GM23248 (cell line): ENCODE data around the gene BTG1. TPM values are rescaled to one million over a fixed set of nuclear protein-coding genes. Genes with fewer than 3 reads are reported as not detected.

Experiments used
- DNase-seq: peaks from one replicate; pipeline ENCODE4 v3.0.0-alpha.2; 2015
- H2AFZ ChIP-seq: fragments of 200-600 bp; sonication (generic); 2 replicates; pipeline ENCODE4 v1.6.1; 2016; ENCODE audit warnings: antibody characterized with exemption
- H3F3A ChIP-seq: fragments of 200-600 bp; sonication (generic); 2 replicates; pipeline ENCODE4 v1.6.1; 2016; ENCODE audit warnings: mild to moderate bottlenecking, antibody characterized with exemption, mixed run types; ENCODE audit not compliant: insufficient read depth
- H3K27ac ChIP-seq: fragments of 200-600 bp; sonication (generic); 2 replicates; pipeline ENCODE4 v1.5.1; 2016; ENCODE audit warnings: mild to moderate bottlenecking
- H3K27me3 ChIP-seq: fragments of 200-600 bp; sonication (generic); replicated peaks from 2 replicates; pipeline ENCODE4 v1.6.1; 2016; ENCODE audit warnings: mild to moderate bottlenecking; ENCODE audit not compliant: insufficient read depth
- H3K36me3 ChIP-seq: fragments of 200-600 bp; sonication (generic); 2 replicates; pipeline ENCODE4 v1.6.1; 2016; ENCODE audit warnings: low read depth, mild to moderate bottlenecking
- H3K4me1 ChIP-seq: fragments of 200-600 bp; sonication (generic); 2 replicates; pipeline ENCODE4 v1.6.1; 2016; ENCODE audit warnings: mild to moderate bottlenecking; ENCODE audit not compliant: insufficient read depth
- H3K4me2 ChIP-seq: fragments of 200-600 bp; sonication (generic); one replicate; pipeline ENCODE4 v1.6.1; 2016; ENCODE audit warnings: mild to moderate bottlenecking; ENCODE audit not compliant: unreplicated experiment
- H3K4me3 ChIP-seq: fragments of 200-600 bp; sonication (generic); 2 replicates; pipeline ENCODE4 v1.5.1; 2016; ENCODE audit warnings: mild to moderate bottlenecking
- H3K79me2 ChIP-seq: fragments of 200-600 bp; sonication (generic); 2 replicates; pipeline ENCODE4 v1.6.1; 2016; ENCODE audit warnings: mild to moderate bottlenecking; ENCODE audit not compliant: insufficient read depth
- H3K9ac ChIP-seq: fragments of 200-600 bp; sonication (generic); 2 replicates; pipeline ENCODE4 v1.6.1; 2016; ENCODE audit warnings: mild to moderate bottlenecking
- H3K9me2 ChIP-seq: fragments of 200-600 bp; sonication (generic); 2 replicates; pipeline ENCODE4 v1.6.1; 2016; ENCODE audit warnings: mixed run types, mild to moderate bottlenecking, moderate library complexity; ENCODE audit not compliant: insufficient read depth
- H3K9me3 ChIP-seq: fragments of 200-600 bp; sonication (generic); one replicate; pipeline ENCODE4 v1.6.1; 2017; ENCODE audit warnings: low read depth
- H4K20me1 ChIP-seq: fragments of 200-600 bp; sonication (generic); 2 replicates; pipeline ENCODE4 v1.6.0; 2016; ENCODE audit not compliant: insufficient read depth
- EZH2 ChIP-seq: fragments of 200-600 bp; sonication (generic); IDR thresholded peaks from 2 replicates; pipeline ENCODE4 v1.6.1; 2018; ENCODE audit warnings: antibody characterized with exemption, mild to moderate bottlenecking; ENCODE audit not compliant: insufficient read depth, poor library complexity, severe bottlenecking
- EZH2phosphoT487 ChIP-seq: fragments of 200-600 bp; sonication (generic); IDR thresholded peaks from 2 replicates; pipeline ENCODE4 v1.6.1; 2018; ENCODE audit warnings: antibody characterized with exemption, moderate library complexity, mild to moderate bottlenecking, low read depth; ENCODE audit not compliant: insufficient read depth
- WGBS, 2 experiments: methylation state at CpG; one replicate each; pipeline ENCODE4 v1.1.6; 2015 to 2017; ENCODE audit warnings: low lambda C conversion rate in 2 of 2, low coverage in 1 of 2; ENCODE audit errors: missing lambda C conversion rate in 2 of 2; 5-methylcytosine and 5-hydroxymethylcytosine counted together
- in situ Hi-C: fragments of 300-500 bp; cut with MboI; formaldehyde crosslinking; loops from 2 replicates; pipeline ENCODE4 v1.15.0; 2020
- polyA plus RNA-seq: library from polyadenylated mRNA; unstranded; fragments of >200 nt; fragmentation: Nextera tagmentation; extraction: Ambion mirVana; gene quantifications from 2 replicates; pipeline ENCODE4 v1.2.1, GENCODE V29; 2016
- total RNA-seq: library from RNA; depleted of rRNA; stranded (reverse); fragments of >200 nt; shearing (Covaris generic); gene quantifications from 2 replicates; pipeline ENCODE4 v1.2.3, GENCODE V29; 2014

The BTG1 gene
- total and polyA plus RNA-seq, 2 experiments from 2014 or later = 14.4 to 62.2 TPM

DNA sequence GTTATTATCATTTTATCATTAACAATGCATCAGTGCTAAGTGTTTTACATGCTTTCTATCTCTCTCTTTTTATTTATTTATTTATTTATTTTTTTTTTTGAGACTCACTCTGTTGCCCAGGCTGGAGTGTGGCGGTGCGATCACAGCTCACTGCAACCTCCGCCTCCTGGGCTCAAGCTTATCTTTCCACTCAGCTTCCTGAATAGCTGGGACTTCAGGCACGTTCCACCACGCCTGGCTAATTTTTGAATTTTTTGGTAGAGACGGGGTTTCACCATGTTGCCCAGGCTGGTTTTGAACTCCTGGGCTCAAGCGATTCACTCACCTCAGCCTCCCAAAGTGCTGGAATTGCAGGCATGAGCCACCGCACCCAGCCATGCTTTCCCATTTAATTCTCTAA lies 3.9 kb upstream of the BTG1 start:
- Histone ChIP-seq H3K4me2 (no peak overlapping the region), H4K20me1 (no peaks in the 10 kb centered on the region), H2AFZ (no peak overlapping the region), H3F3A (peaks cover under 1% of the 10 kb centered on the region), H3K9me3 (no peaks in the 10 kb centered on the region), H3K9me2 (no peaks in the 10 kb centered on the region), H3K4me3 (no peak overlapping the region), H3K79me2 (peaks cover 10% of the 10 kb centered on the region), H3K27ac (no peak overlapping the region), H3K36me3 (no peaks in the 10 kb centered on the region), H3K4me1 (peaks cover 8% of the 10 kb centered on the region; the same call in 1 of the 2 replicates), H3K27me3 (no peaks in the 10 kb centered on the region), H3K9ac (no peak overlapping the region)
- no peak for TF ChIP-seq EZH2phosphoT487
- no peak for TF ChIP-seq EZH2
- in situ Hi-C loops = loop anchor here (10.0 to 25.0 kb wide), 3 partner anchors 415 to 765 kb away; no protein-coding TSS in a partner anchor
- DNase-seq = no peak
- 94 to 96% methylated on average over 8 of the region's 8 CpGs for WGBS, 2 experiments

DNA sequence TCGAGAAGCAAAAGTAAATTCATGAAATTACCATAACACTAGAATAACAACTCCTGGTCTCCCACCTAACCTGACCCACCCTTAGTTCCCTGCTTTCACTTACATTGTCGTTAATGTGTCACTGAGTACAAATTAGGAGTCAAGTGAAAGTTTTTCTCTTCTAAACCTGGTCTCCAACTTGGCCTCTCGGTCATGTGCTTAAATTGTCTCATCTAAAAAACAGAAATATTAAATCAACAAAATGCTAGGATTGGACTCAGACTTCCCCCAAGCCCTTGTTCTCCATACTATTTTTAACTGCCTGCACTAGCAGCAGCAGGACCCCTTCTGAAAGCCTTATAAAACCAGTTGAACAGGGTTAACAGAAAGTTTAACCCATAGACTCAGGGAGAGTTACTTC lies 1.8 kb upstream of the BTG1 start:
- Histone ChIP-seq H2AFZ (peak overlapping the region; percentile 90), H3K27me3 (no peaks in the 10 kb centered on the region), H3K4me2 (no peak overlapping the region), H4K20me1 (peaks cover 4% of the 10 kb centered on the region; the same call in 1 of the 2 replicates), H3K27ac (peak overlapping the region; percentile 63; the same call in 1 of the 2 replicates), H3K79me2 (peaks cover 31% of the 10 kb centered on the region), H3K9ac (peak overlapping the region; percentile 78), H3K4me3 (peak overlapping the region; percentile 78; the same call in 1 of the 2 replicates), H3K4me1 (peaks cover 19% of the 10 kb centered on the region; the same call in 1 of the 2 replicates), H3F3A (peaks cover 20% of the 10 kb centered on the region), H3K9me3 (no peaks in the 10 kb centered on the region), H3K36me3 (peaks cover 14% of the 10 kb centered on the region), H3K9me2 (no peaks in the 10 kb centered on the region)
- no peak for TF ChIP-seq EZH2phosphoT487
- TF ChIP-seq EZH2 = no peak
- WGBS, 2 experiments = 78 to 79% methylated on average over 3 of the region's 3 CpGs
- in situ Hi-C loops = loop anchor here (10.0 to 25.0 kb wide), 3 partner anchors 417 to 763 kb away; no protein-coding TSS in a partner anchor
- no peak for DNase-seq

DNA sequence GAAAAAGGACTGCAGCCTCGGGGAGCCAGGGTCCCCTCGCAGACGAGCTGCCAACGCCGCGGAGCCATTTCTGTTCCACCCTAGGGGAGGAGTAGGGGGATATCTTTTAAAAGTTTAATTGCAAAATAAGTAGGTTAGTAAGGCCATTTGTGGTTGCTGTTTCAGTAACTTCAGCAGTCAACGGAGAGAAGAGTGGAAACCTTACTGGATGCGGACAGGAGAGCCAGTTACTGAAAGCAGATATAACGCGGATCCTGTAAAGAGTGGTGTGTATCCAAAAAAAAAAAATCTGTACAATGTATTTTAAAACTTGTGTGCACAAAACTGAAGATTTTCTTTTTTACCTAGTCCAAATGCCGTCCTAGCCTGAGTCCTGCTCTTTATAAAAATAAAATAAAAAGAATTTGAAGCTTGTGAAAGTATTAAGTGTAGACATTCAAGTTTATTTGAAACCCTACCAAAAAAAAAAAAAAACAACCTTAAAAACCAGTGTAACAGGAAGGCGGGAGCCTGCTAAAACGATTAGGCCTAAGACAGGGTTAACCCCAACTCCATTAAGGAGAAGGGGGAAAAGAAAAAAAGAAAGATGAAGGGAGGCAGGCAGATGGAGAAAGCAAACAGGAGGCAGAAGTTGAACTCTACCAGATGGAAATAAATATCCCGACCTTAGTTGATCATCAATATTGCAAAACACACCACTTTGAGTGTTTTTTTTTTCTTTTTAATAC lies 1.0 kb upstream of the BTG1 start:
- H3K27me3 ChIP-seq = no peaks in the 10 kb centered on the region
- TF ChIP-seq EZH2 = no peak
- no peaks in the 10 kb centered on the region for H3K9me2 ChIP-seq
- H3F3A ChIP-seq = peaks cover 28% of the 10 kb centered on the region
- 6 to 10% methylated on average over 14 of the region's 14 CpGs for WGBS, 2 experiments
- H3K79me2 ChIP-seq = peaks cover 39% of the 10 kb centered on the region
- H3K27ac ChIP-seq = peak overlapping the region; percentile 63
- H3K4me1 ChIP-seq = peaks cover 23% of the 10 kb centered on the region; the same call in 1 of the 2 replicates
- peak overlapping the region; percentile 78 for H3K4me3 ChIP-seq
- no peaks in the 10 kb centered on the region for H3K9me3 ChIP-seq
- peaks cover 4% of the 10 kb centered on the region; the same call in 1 of the 2 replicates for H4K20me1 ChIP-seq
- H3K9ac ChIP-seq = peak overlapping the region; percentile 78
- peak; percentile 21 for DNase-seq
- H3K4me2 ChIP-seq = peak overlapping the region; percentile 91
- peaks cover 22% of the 10 kb centered on the region for H3K36me3 ChIP-seq
- in situ Hi-C loops = loop anchor here (10.0 to 25.0 kb wide), 3 partner anchors 418 to 762 kb away; no protein-coding TSS in a partner anchor
- peak overlapping the region; percentile 90 for H2AFZ ChIP-seq

DNA sequence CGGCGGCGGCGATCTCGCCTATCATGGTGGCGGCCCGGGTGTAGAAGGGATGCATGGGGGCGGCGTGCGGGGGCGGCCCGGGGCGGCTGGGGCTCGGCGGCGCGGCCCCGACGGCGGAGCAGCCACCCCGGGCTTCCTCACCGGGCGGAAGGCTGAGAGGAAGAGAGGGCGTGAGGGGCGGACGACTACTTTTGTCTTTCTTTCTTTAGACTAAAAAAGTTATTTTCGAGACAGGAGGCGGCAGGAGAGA lies 240 bp downstream of the BTG1 start:
- peaks cover 4% of the 10 kb centered on the region; the same call in 1 of the 2 replicates for H4K20me1 ChIP-seq
- 0 to 8% methylated on average over 17 to 28 of the region's 28 CpGs for WGBS, 2 experiments
- H3K27ac ChIP-seq = peak overlapping the region; percentile 90
- H3K79me2 ChIP-seq = peaks cover 52% of the 10 kb centered on the region
- H3K4me2 ChIP-seq = peak overlapping the region; percentile 98
- peaks cover 41% of the 10 kb centered on the region for H3F3A ChIP-seq
- H3K9ac ChIP-seq = peak overlapping the region; percentile 95
- no peak for TF ChIP-seq EZH2
- TF ChIP-seq EZH2phosphoT487 = no peak
- DNase-seq = no peak
- no peaks in the 10 kb centered on the region for H3K27me3 ChIP-seq
- in situ Hi-C loops = loop anchor here (10.0 to 25.0 kb wide), 3 partner anchors 419 to 761 kb away; no protein-coding TSS in a partner anchor
- peak overlapping the region; percentile 95 for H3K4me3 ChIP-seq
- no peaks in the 10 kb centered on the region for H3K9me2 ChIP-seq
- H3K4me1 ChIP-seq = peaks cover 36% of the 10 kb centered on the region
- H2AFZ ChIP-seq = no peak overlapping the region; the same call in 1 of the 2 replicates
- no peaks in the 10 kb centered on the region for H3K9me3 ChIP-seq
- H3K36me3 ChIP-seq = peaks cover 30% of the 10 kb centered on the region
